Stomach smooth muscle (tissue), 2 donors: ENCODE measurements around the gene DRAP1.

Source experiments
- H3K27ac ChIP-seq: one replicate; pipeline ENCODE4 v1.7.0; 2013; ENCODE audit warnings: mild to moderate bottlenecking, low read length, inconsistent platforms
- H3K27me3 ChIP-seq, 2 donors: one replicate each; pipeline ENCODE4 v1.7.0; 2013; ENCODE audit warnings: low read length in 2 of 2; ENCODE audit not compliant: insufficient read depth in 2 of 2, control insufficient read depth in 1 of 2
- H3K36me3 ChIP-seq, 2 donors: one replicate each; pipeline ENCODE4 v1.7.0; 2013; ENCODE audit warnings: low read length in 2 of 2; ENCODE audit not compliant: control insufficient read depth in 2 of 2, insufficient read depth in 2 of 2
- H3K4me1 ChIP-seq: one replicate; pipeline ENCODE4 v1.7.0; 2013; ENCODE audit warnings: low read length; ENCODE audit not compliant: control insufficient read depth, insufficient read depth
- H3K4me3 ChIP-seq, 2 donors: one replicate each; pipeline ENCODE4 v1.7.0; 2013; ENCODE audit warnings: low read length in 2 of 2
- H3K9ac ChIP-seq, 2 donors: one replicate each; pipeline ENCODE4 v1.7.0; 2013; ENCODE audit warnings: low read length in 2 of 2, mild to moderate bottlenecking in 1 of 2
- H3K9me3 ChIP-seq, 2 donors: one replicate each; pipeline ENCODE4 v1.7.0; 2013; ENCODE audit warnings: low read length in 2 of 2; ENCODE audit not compliant: control insufficient read depth in 2 of 2
- donor health status: healthy.
- donor health status: Pancreatic carcinoma.

The DRAP1 gene

DNA sequence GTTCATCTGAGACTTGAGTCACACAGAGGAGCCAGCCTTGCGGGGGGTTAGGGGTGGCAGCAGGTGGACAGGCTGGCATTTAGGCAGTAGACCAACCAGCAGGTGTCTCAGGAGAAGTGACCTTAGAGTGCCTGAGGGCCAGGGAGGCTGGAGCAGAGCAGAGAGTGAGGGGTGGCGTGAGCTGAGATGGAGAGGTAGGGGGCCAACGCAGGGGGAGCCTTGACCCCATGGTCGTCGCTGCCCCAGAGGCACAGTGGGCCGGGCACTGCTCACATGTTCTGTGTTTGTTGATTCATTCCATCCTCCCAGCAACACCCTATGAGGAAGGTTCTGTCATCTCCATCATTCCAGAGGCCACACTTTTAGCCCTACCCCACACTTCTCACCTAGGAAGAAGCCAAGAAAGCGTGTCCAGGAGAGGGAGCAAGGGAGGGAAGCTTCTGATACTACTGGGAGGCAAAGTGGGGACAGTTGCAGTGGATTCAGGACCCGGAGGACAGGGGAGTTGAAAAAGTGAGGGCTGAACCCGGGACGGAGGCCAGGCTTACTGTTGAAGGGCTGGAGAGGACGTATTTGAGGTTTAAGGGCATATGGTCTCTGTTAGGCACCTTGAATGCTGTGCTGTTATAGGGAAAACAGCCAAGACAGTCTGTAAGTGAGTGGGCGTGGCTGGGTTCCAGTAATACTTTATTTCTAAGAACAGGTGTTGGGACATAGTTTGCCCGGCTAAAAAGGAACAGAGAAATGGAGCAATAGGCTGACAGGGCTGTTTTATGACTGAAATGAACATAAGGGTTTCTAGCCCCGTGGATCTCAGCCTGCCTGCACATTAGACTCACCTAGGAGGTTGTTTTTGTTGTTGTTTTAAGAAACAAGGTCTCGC is 49.6 kb downstream of the DRAP1 start:
- peaks cover 50 to 68% of the 10 kb centered on the region in 2 donors for H3K36me3 ChIP-seq
- H3K9ac ChIP-seq = no peak overlapping the region
- H3K4me1 ChIP-seq = peaks cover 5% of the 10 kb centered on the region
- H3K27ac ChIP-seq = no peak overlapping the region
- H3K27me3 ChIP-seq = no peaks in the 10 kb centered on the region
- H3K9me3 ChIP-seq = no peaks in the 10 kb centered on the region
- no peak overlapping the region for H3K4me3 ChIP-seq
